NT2/D1 (cell line): ENCODE results near the gene CRACR2B.

Source experiments
- YY1 ChIP-seq: IDR thresholded peaks from 2 replicates; pipeline ENCODE4 v1.6.1; 2011; ENCODE audit not compliant: insufficient read length, insufficient read depth
- ZNF274 ChIP-seq: IDR thresholded peaks from 2 replicates; pipeline ENCODE4 v1.6.1; 2011; ENCODE audit warnings: mild to moderate bottlenecking, low read depth, low read length

DNA sequence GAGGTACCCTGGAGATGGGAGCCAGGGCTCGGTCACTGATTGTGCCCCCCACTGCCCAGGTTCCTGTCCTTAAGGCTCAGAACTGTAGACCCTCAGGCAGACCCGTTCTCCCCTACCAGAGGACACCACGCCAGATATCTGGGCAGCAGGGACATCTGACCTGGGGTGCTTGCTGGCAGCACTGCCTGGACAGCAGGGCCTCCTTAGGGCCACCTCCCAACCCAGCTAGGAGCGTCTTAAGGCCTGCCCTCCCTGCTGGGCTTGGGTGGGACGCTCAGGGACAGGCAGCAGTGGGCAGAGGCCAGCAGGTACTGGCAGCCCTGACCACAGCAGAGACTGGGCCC lies 11.5 kb downstream of the CRACR2B start:
- TF ChIP-seq ZNF274 (no peak), YY1 (no peak)
